H4 (cell line): ENCODE data around the gene NGB. TPM values are rescaled to one million over a fixed set of nuclear protein-coding genes. Genes with fewer than 3 reads are reported as not detected.
"Not testable (repeated sequence)": the region's sequence is repeated elsewhere in the genome, so short reads cannot be mapped to it uniquely, and the experiment has no call there.

Source experiments
- DNase-seq: peaks from one replicate; pipeline ENCODE4 v3.0.0-alpha.2; 2015; ENCODE audit warnings: low spot score
- total RNA-seq: library from RNA; depleted of rRNA; stranded (reverse); fragments of >200 nt; shearing (Covaris generic); gene quantifications from 2 replicates; pipeline ENCODE4 v1.2.3, GENCODE V29; 2014

Gene NGB
- total RNA-seq, 1 experiment from 2014 or later = not detected

GRCh38 chr14:77296155-77296554, 25.1 kb upstream of the NGB start:
- DNase-seq = no peak

- DNase-seq = no peak
Measured at GRCh38 chr14:77290705-77291104, 19.7 kb upstream of the NGB start.

- DNase-seq = no peak
Measured at GRCh38 chr14:77286576-77286975, 15.6 kb upstream of the NGB start.

- DNase-seq = no peak
Measured at GRCh38 chr14:77284466-77284865, 13.5 kb upstream of the NGB start.

- DNase-seq = no peak
Measured at GRCh38 chr14:77284066-77284465, 13.1 kb upstream of the NGB start.

- no peak for DNase-seq
Measured at GRCh38 chr14:77281852-77282410, 10.9 kb upstream of the NGB start.

- not testable (repeated sequence) for DNase-seq
Measured at GRCh38 chr14:77280921-77281320, 9.9 kb upstream of the NGB start.

- no peak for DNase-seq
Measured at GRCh38 chr14:77279719-77280118, 8.7 kb upstream of the NGB start.

GRCh38 chr14:77278461-77279230, 7.6 kb upstream of the NGB start:
- no peak for DNase-seq

GRCh38 chr14:77276959-77277358, 6.0 kb upstream of the NGB start:
- DNase-seq = no peak

GRCh38 chr14:77276295-77276935, 5.4 kb upstream of the NGB start:
- no peak for DNase-seq

- DNase-seq = no peak
Measured at GRCh38 chr14:77275601-77276017, 4.6 kb upstream of the NGB start.

GRCh38 chr14:77275041-77275580, 4.1 kb upstream of the NGB start:
- no peak for DNase-seq

- DNase-seq = no peak
Measured at GRCh38 chr14:77273796-77274195, 2.8 kb upstream of the NGB start.

- DNase-seq = no peak
Measured at GRCh38 chr14:77272261-77272660, 1.3 kb upstream of the NGB start.

GRCh38 chr14:77270361-77271112, 469 bp downstream of the NGB start:
- no peak for DNase-seq

GRCh38 chr14:77268989-77269600, 1.9 kb downstream of the NGB start:
- DNase-seq = no peak

GRCh38 chr14:77267937-77268699, 2.9 kb downstream of the NGB start:
- no peak for DNase-seq

GRCh38 chr14:77266336-77266735, 4.7 kb downstream of the NGB start:
- no peak for DNase-seq

- DNase-seq = no peak
Measured at GRCh38 chr14:77265561-77266335, 5.3 kb downstream of the NGB start.
